Measurements from ENCODE around the gene LTC4S.

- TF ChIP-seq CTCF (IDR thresholded peaks at IDR 0.05; ENCODE audit: insufficient read depth, low read length): no peak
- TF ChIP-seq GABPA (IDR thresholded peaks at IDR 0.05; ENCODE audit: low read depth): no peak
- TF ChIP-seq POLR2AphosphoS5 (IDR thresholded peaks at IDR 0.05; ENCODE audit: low read depth): no peak
- TF ChIP-seq REST (IDR thresholded peaks at IDR 0.05; ENCODE audit: insufficient replicate concordance, low read depth): no peak
- TF ChIP-seq SPI1 (IDR thresholded peaks at IDR 0.05; ENCODE audit: borderline replicate concordance, low read depth): no peak
Observed at GRCh38 chr5:179825655-179826182, 31.9 kb downstream of the LTC4S start.

Data from HL-60 (cell line).